Fibroblast of pulmonary artery (primary cell): ENCODE results near the gene POLR1A.

Experiments
- DNase-seq: peaks from one replicate; pipeline ENCODE4 v3.0.0-alpha.2; 2010; ENCODE audit warnings: low read depth
- H3K4me3 ChIP-seq: replicated peaks from 2 replicates; pipeline ENCODE4 v1.5.1; 2011; ENCODE audit warnings: low read depth, mild to moderate bottlenecking, control low read depth, low read length, moderate library complexity
- TF ChIP-seq, protein P1 (sequence below): IDR thresholded peaks from 2 replicates; pipeline ENCODE4 v1.5.1; 2011; ENCODE audit warnings: mild to moderate bottlenecking, control low read depth, low read length, inconsistent platforms; ENCODE audit errors: missing control alignments

Gene POLR1A

DNA sequence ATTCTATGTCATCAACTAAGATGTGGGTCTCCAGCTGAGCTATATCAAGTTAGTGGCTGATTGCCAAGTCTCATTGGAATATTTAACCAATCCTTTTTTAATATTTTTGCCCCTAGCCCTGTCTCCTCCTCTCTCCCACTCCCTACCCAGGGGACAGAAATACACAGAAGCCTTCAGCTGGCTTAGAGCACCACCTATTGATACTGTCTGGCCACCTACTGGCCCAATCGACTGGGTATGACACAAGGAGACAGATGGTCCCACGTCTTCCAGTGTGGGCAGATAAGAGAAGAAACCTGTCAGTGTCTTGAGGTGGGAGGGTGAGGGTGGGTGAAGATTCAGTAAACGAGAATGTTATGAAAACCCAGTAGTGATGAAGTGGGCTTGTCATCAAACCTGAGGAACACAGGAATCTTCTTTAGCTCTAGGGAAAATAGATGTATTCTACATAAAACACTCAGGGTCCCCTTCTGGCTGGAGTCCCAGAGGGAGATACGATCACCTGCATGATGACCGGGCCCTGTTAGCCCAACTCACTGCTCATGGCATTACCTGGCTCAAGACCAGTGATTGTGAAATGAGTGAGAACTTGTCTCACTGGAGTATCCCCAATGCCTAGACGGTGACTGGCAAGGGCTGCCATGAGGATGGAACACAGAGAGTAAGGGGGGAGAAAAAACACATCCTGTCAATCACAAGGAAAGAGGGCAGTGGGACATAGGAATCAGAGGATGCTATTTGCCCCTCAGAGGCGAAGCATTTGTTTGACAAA, 26.7 kb downstream of the POLR1A start:
- TF ChIP-seq, protein P1, sequence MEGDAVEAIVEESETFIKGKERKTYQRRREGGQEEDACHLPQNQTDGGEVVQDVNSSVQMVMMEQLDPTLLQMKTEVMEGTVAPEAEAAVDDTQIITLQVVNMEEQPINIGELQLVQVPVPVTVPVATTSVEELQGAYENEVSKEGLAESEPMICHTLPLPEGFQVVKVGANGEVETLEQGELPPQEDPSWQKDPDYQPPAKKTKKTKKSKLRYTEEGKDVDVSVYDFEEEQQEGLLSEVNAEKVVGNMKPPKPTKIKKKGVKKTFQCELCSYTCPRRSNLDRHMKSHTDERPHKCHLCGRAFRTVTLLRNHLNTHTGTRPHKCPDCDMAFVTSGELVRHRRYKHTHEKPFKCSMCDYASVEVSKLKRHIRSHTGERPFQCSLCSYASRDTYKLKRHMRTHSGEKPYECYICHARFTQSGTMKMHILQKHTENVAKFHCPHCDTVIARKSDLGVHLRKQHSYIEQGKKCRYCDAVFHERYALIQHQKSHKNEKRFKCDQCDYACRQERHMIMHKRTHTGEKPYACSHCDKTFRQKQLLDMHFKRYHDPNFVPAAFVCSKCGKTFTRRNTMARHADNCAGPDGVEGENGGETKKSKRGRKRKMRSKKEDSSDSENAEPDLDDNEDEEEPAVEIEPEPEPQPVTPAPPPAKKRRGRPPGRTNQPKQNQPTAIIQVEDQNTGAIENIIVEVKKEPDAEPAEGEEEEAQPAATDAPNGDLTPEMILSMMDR = peak; percentile 87
- peak; percentile 80 for DNase-seq
- no peak overlapping the region for H3K4me3 ChIP-seq

DNA sequence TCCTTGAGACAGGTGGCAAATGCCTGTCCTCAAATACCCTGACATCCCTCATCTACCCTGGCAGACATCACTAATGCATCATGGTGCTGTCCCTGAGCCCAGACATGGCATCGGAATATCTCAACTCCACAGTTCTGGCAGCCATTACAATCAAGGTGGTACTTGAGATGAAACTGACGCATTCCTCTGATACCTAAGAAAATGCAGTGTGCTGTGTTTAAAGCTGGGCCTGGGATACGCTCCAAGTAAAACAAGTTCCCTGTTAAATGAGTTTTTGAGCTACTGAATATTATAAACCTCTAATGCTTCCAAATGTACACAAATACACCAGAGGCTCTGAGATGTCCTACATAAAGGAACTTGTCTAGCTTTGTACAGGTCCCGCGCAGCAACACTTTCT, 29.8 kb downstream of the POLR1A start:
- TF ChIP-seq, protein P1 = no peak
- H3K4me3 ChIP-seq = no peak overlapping the region
- no peak for DNase-seq

DNA sequence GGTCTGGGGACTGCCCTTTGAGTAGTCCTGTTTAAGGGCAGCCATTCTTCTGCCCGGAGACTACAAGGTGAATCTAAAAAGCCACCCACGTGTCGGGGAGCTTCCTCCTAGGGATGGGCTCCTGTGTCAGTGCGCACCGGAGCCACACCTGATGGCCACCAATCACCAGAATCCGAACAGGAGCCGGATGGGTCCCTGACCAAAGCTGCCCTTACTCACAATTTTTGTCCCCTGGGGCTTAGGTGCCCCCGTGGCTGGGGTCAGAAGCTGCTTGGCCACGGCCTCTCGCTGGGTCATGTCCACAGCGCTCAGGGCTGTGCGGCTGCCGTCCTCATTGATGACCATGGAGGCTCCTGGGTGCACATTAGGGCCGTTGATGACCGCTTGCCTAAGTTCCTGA, 30.9 kb downstream of the POLR1A start:
- no peak overlapping the region for H3K4me3 ChIP-seq
- DNase-seq = no peak
- TF ChIP-seq, protein P1 = no peak

DNA sequence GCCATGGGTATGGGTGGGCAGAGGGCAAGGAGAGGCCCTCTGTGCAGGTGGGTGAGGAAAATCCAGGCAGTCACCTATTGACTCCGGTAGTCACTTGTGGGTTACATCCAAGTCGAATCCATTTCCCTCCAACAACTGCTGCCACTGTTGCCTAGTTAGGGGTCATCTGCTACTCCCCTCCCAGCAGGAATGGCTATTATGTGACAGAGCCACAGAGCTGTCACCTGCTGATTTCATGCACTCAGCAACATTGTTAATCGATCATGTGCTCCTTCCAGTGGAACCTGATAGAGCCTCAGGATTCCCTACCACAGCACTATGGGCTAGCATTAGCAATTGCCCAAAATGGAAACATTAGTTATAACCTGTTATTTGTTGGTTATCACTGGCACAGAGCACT, 31.4 kb downstream of the POLR1A start:
- no peak for DNase-seq
- TF ChIP-seq, protein P1 = no peak
- H3K4me3 ChIP-seq = no peak overlapping the region

DNA sequence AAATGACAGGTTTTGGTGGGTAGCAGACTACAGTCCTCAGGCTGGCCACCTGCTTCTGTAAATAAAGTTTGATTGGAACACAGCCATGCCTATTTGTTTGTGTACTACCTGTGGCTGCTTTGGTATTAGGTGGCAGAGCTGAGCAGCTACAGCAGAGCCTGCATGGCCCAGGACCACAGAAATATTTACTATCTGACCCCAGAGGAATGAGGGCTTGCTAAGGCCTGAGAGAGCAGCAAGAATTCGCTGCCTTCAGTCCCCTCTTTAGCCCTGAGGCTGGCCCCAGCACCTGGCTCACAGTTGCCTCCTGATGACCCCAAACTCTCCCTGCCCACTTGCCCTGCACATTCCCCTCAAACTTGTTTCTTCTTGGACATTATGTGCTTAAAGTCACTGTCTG, 32.5 kb downstream of the POLR1A start:
- DNase-seq = no peak
- TF ChIP-seq, protein P1 = no peak
- H3K4me3 ChIP-seq = no peak overlapping the region

DNA sequence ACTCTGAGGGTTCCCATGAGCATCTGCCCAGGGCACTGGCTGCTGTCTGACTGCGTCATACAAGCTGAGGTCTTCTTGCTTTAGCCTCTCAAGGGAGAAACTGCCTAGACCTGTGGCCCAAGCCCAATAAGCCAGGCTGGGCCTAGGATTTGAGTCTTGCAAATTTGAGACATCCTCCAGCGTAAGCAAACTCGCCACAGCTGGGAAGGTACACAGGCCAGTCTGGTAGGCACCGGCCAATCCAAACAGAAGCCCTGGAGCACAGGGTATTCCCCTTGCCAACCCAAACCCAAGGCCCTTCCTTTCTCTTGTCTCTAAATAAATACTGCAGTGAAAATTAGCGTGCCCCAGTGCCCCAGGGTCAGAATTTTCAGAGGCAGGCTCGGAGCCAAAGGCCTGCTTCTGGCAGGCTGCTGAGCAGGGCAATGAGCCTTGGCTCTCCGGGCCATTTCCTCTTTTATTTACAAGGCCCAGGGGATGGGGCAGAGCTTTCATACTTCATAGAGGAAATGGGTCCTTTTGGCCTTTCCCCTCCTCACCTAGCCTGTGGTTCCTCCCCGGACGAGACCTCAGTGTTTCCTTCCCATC, 33.3 kb downstream of the POLR1A start:
- peak; percentile 39 for DNase-seq
- H3K4me3 ChIP-seq = no peak overlapping the region
- TF ChIP-seq, protein P1 = no peak
